CD4-positive, alpha-beta T cell (primary cell): ENCODE measurements around the gene PKP1. TPM values are rescaled to one million over a fixed set of nuclear protein-coding genes. Genes with fewer than 3 reads are reported as not detected.

Source experiments
- ATAC-seq: fragments of 200-7000 bp; cut with Tn5 transposase; one replicate; pipeline ENCODE4 v1.10.0; 2022; ENCODE audit warnings: mild to moderate bottlenecking; ENCODE audit not compliant: poor library complexity
- CTCF ChIA-PET: fragments of 350-600 bp; sonication (Branson Sonifier 250); formaldehyde crosslinking; loops from one replicate; lab custom pipeline; 2021; ENCODE audit warnings: antibody characterized with exemption, inconsistent platforms; lab: Charles Lee
- POLR2A ChIA-PET: fragments of 350-600 bp; sonication (Branson Sonifier 250); formaldehyde crosslinking; loops from one replicate; lab custom pipeline; 2021; ENCODE audit warnings: antibody characterized with exemption, inconsistent platforms; lab: Charles Lee
- DNase-seq, 14 experiments: peaks; one replicate each; pipeline ENCODE4 v3.0.0-alpha.2; 2013 to 2020; ENCODE audit warnings: mixed read lengths in 2 of 14
- H3K27ac ChIP-seq, 2 donors: one replicate each; pipeline versions ENCODE4 v1.5.1 to v1.7.0; 2013; ENCODE audit warnings: low read length in 2 of 2, low read depth in 1 of 2, mild to moderate bottlenecking in 1 of 2
- H3K27me3 ChIP-seq, 2 experiments: 1 replicate in 1 of 2; 2 replicates in 1 of 2; pipeline versions ENCODE4 v1.6.1 to v1.7.0; 2013; ENCODE audit warnings: low read length in 2 of 2, control low read depth in 1 of 2, mild to moderate bottlenecking in 1 of 2, moderate library complexity in 1 of 2; ENCODE audit not compliant: insufficient read depth in 2 of 2, control insufficient read depth in 1 of 2
- H3K36me3 ChIP-seq: one replicate; pipeline ENCODE4 v1.6.1; 2013; ENCODE audit warnings: low read length, control low read depth; ENCODE audit not compliant: insufficient read depth
- H3K4me1 ChIP-seq: one replicate; pipeline ENCODE4 v1.6.1; 2013; ENCODE audit warnings: low read length, control low read depth; ENCODE audit not compliant: insufficient read depth
- H3K4me3 ChIP-seq: one replicate; pipeline ENCODE4 v1.5.1; 2013; ENCODE audit warnings: mild to moderate bottlenecking, low read length, moderate library complexity
- H3K9me3 ChIP-seq, 2 experiments: 1 replicate in 1 of 2; 2 replicates in 1 of 2; pipeline versions ENCODE4 v1.6.1 to v1.7.0; 2013; ENCODE audit warnings: low read length in 2 of 2, mild to moderate bottlenecking in 2 of 2, control low read depth in 1 of 2, moderate library complexity in 1 of 2; ENCODE audit not compliant: control insufficient read depth in 1 of 2, insufficient read depth in 1 of 2
- H3K27ac Mint-ChIP-seq: one replicate; pipeline ENCODE4 v1.8.0; 2020; ENCODE audit warnings: mixed read lengths
- H3K27me3 Mint-ChIP-seq: one replicate; pipeline ENCODE4 v1.8.0; 2021; ENCODE audit warnings: mixed read lengths
- H3K36me3 Mint-ChIP-seq: one replicate; pipeline ENCODE4 v1.8.0; 2021; ENCODE audit warnings: low read depth, mixed read lengths
- H3K4me1 Mint-ChIP-seq: one replicate; pipeline ENCODE4 v1.8.0; 2021; ENCODE audit warnings: low read depth, mixed read lengths
- H3K4me3 Mint-ChIP-seq: one replicate; pipeline ENCODE4 v1.8.0; 2020; ENCODE audit warnings: mild to moderate bottlenecking, mixed read lengths
- H3K9me3 Mint-ChIP-seq: one replicate; pipeline ENCODE4 v1.8.0; 2020; ENCODE audit warnings: mixed read lengths
- CTCF ChIP-seq: fragments of 200-600 bp; IDR thresholded peaks from one replicate; pipeline ENCODE4 v1.8.0; 2022; ENCODE audit warnings: antibody characterized with exemption, mild to moderate bottlenecking
- intact Hi-C, 2 experiments: fragments of 100-400 bp; cut with DNase I in 1 of 2; cut with micrococcal nuclease in 1 of 2; formaldehyde crosslinking; loops; one replicate each; pipeline versions ENCODE4 v1.15.1 to v1.9.0; 2023 to 2025; cut with DNase I, micrococcal nuclease
- total RNA-seq, 174 experiments: library from RNA in 2 of 174; stranded (reverse) in 2 of 174; gene quantifications; one replicate each; pipeline ENCODE4 v1.2.3 and lab custom pipeline; 2021 to 2026

The PKP1 gene
- total RNA-seq, 2 experiments from 2014 or later: not detected

DNA sequence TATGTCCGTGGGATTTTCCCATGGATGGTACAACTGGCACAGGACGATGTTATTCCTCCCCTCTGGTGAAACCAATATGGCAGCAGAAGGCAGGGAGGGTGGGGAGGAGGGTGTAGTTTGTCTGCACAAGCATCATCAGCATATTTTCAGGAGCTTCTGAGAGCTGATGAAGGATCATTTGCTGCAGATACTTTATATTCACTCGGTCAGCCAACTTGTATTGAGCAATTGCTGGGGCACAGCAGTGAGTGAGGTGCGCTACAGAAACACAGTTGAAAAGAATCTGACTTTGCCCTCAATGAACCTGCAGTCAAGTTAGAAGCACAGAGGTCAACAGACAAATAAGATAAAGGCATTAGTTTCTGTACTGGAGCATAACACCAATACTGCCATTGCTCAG is 13.0 kb downstream of the PKP1 start:
- Mint-ChIP-seq H3K4me1 (no peaks in the 10 kb centered on the region), H3K27ac (no peak overlapping the region)

DNA sequence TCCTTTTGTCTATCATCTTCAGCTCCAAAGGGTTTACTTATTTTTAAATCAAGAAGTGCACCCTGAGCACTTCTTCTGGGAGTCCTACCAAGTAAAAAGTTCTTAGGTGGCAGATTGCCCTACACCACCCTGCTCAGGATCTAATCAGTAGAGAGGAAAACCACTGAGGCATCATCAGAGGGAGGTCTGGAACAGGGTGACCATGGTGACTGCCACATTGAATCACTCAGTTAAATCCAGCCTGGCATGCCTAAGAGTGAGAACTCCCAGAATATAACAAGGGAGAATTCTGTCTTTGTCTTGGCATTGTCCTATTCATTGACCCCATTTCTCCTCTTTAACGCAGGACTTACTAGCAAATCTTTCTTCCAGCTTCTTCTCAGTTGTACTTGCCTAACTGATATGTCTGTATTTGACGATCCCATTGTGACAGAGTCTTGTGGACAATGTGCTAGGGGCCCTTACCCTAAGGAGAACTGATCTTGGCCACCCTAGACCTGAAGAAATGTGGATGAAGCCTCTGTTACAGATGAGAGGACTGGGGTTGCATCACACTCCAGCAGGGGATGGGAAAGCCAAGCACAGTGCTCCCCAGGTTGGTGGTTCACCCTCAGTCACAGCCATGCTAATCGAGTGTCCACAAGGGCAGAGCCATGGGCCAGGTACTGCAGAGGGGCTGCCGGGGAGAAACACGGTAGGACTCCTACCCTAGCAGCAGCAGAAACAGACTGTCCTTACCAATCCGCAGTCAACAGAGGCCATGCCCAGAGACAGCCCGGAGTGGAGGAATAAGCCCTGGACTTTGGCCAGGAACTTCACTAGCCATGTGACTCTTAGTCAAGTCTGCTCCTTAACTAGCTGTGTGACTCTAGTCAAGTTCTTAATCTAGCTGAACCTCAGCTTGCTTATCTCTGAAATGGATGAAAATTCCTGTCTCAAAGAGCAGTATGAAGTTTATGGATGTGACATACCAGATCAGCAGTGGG is 15.4 kb downstream of the PKP1 start:
- Histone ChIP-seq H3K27me3 (peaks cover 9 to 21% of the 10 kb centered on the region in 2 experiments), H3K4me3 (no peak overlapping the region), H3K36me3 (no peaks in the 10 kb centered on the region), H3K27ac (no peak overlapping the region), H3K9me3 (no peaks in the 10 kb centered on the region), H3K4me1 (no peaks in the 10 kb centered on the region)
- no peak overlapping the region for H3K4me3 Mint-ChIP-seq
- POLR2A ChIA-PET: interaction anchor here (0.6 kb wide), 1 partner anchor 17 kb away, joined by 3 read pairs; no protein-coding TSS in a partner anchor
- no peak overlapping the region for H3K27ac Mint-ChIP-seq
- DNase-seq (no peak), ATAC-seq (no peak)
- H3K4me1 Mint-ChIP-seq: no peaks in the 10 kb centered on the region
- no peaks in the 10 kb centered on the region for H3K36me3 Mint-ChIP-seq
- peaks cover 22% of the 10 kb centered on the region for H3K27me3 Mint-ChIP-seq
- H3K9me3 Mint-ChIP-seq: no peaks in the 10 kb centered on the region
- CTCF ChIA-PET: no interaction called here
- no peak for TF ChIP-seq CTCF
- intact Hi-C loops: no loop called here

More for the DNA sequence above, 13.0 kb downstream of the PKP1 start:
- H3K9me3 ChIP-seq: no peaks in the 10 kb centered on the region
- no peaks in the 10 kb centered on the region for H3K36me3 Mint-ChIP-seq
- no peaks in the 10 kb centered on the region for H3K36me3 ChIP-seq
- no peak overlapping the region for H3K4me3 ChIP-seq
- H3K4me1 ChIP-seq: no peaks in the 10 kb centered on the region
- CTCF ChIA-PET: no interaction called here
- no peak overlapping the region for H3K27ac ChIP-seq
- no peaks in the 10 kb centered on the region for H3K9me3 Mint-ChIP-seq
- H3K27me3 Mint-ChIP-seq: peaks cover 35% of the 10 kb centered on the region
- POLR2A ChIA-PET: no interaction called here
- no peak overlapping the region for H3K4me3 Mint-ChIP-seq
- ATAC-seq: no peak
- no peak for TF ChIP-seq CTCF
- H3K27me3 ChIP-seq: peaks cover 9 to 18% of the 10 kb centered on the region in 2 experiments
- intact Hi-C loops: no loop called here
- DNase-seq: no peak

GRCh38 chr1:201299968-201300367 is 16.7 kb downstream of the PKP1 start:
- H3K36me3 ChIP-seq: no peaks in the 10 kb centered on the region
- CTCF ChIA-PET: no interaction called here
- Mint-ChIP-seq H3K9me3 (no peaks in the 10 kb centered on the region), H3K27ac (no peak overlapping the region), H3K36me3 (no peaks in the 10 kb centered on the region), H3K4me3 (no peak overlapping the region), H3K27me3 (peaks cover 21% of the 10 kb centered on the region), H3K4me1 (no peaks in the 10 kb centered on the region)
- ATAC-seq (no peak), DNase-seq (no peak)
- no peak overlapping the region for H3K27ac ChIP-seq
- no peaks in the 10 kb centered on the region for H3K9me3 ChIP-seq
- H3K4me3 ChIP-seq: no peak overlapping the region
- H3K4me1 ChIP-seq: no peaks in the 10 kb centered on the region
- POLR2A ChIA-PET: no interaction called here
- H3K27me3 ChIP-seq: peaks cover 9 to 18% of the 10 kb centered on the region in 2 experiments
- intact Hi-C loops: no loop called here
- no peak for TF ChIP-seq CTCF
